Stimulated activated effector memory CD8-positive, alpha-beta T cell treated with anti-CD3 and anti-CD28 coated beads, Interleukin-12 subunit alpha, Interleukin-12 subunit beta, amount 100 ng/mL, for 72 hours (primary cell): ENCODE data around the gene SLC26A11.
"Not testable (repeated sequence)": the region's sequence is repeated elsewhere in the genome, so short reads cannot be mapped to it uniquely, and the experiment has no call there.

Source experiments
- ATAC-seq: fragments of 150-1000 bp; cut with Tn5 transposase; 2 replicates; pipeline ENCODE4 v1.10.0; 2021
- DNase-seq, 2 donors: peaks; one replicate each; pipeline ENCODE4 v3.0.0; 2021 to 2022; ENCODE audit warnings: low spot score in 2 of 2
- H3K27ac Mint-ChIP-seq: one replicate; pipeline ENCODE4 v1.8.0; 2022; ENCODE audit warnings: mild to moderate bottlenecking, mixed read lengths
- H3K36me3 Mint-ChIP-seq: one replicate; pipeline ENCODE4 v1.8.0; 2022; ENCODE audit warnings: mild to moderate bottlenecking, mixed read lengths
- H3K4me1 Mint-ChIP-seq: one replicate; pipeline ENCODE4 v1.8.0; 2022; ENCODE audit warnings: mixed read lengths
- H3K4me3 Mint-ChIP-seq: one replicate; pipeline ENCODE4 v1.8.0; 2022; ENCODE audit warnings: mild to moderate bottlenecking, mixed read lengths
- H3K9me3 Mint-ChIP-seq: one replicate; pipeline ENCODE4 v1.8.0; 2022; ENCODE audit warnings: mixed read lengths

SLC26A11 gene

DNA sequence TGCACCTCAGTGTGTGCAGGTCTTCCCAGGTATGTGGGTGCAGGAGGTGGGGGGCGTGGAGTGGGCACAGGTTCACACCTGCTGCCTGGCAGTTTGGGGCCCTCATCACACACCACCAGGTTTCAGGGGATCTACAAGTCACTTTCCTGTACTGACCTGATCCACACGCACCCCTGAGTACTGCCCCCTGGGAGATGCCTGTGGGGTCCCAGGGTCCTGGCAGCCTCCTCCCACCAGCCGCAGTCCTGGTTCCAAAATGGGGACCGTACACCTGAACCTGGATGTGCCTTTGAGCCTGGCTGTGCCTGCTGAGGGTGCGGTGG, 66.4 kb downstream of the SLC26A11 start:
- Mint-ChIP-seq H3K9me3 (no peaks in the 10 kb centered on the region), H3K4me1 (peaks cover 29% of the 10 kb centered on the region), H3K27ac (peak overlapping the region; percentile 67), H3K4me3 (no peak overlapping the region), H3K36me3 (no peaks in the 10 kb centered on the region)
- ATAC-seq (no peak), DNase-seq (no peak)

GRCh38 chr17:80287038-80287437, 66.8 kb downstream of the SLC26A11 start:
- no peak for DNase-seq
- H3K9me3 Mint-ChIP-seq = no peaks in the 10 kb centered on the region
- H3K4me3 Mint-ChIP-seq = no peak overlapping the region
- no peak for ATAC-seq
- peaks cover 25% of the 10 kb centered on the region for H3K4me1 Mint-ChIP-seq
- H3K36me3 Mint-ChIP-seq = no peaks in the 10 kb centered on the region
- H3K27ac Mint-ChIP-seq = peak overlapping the region; percentile 67

GRCh38 chr17:80287806-80288567, 67.8 kb downstream of the SLC26A11 start:
- peak overlapping the region; percentile 90 for H3K27ac Mint-ChIP-seq
- H3K4me1 Mint-ChIP-seq = peaks cover 31% of the 10 kb centered on the region
- H3K4me3 Mint-ChIP-seq = no peak overlapping the region
- ATAC-seq = no peak
- H3K36me3 Mint-ChIP-seq = no peaks in the 10 kb centered on the region
- DNase-seq = no peak
- no peaks in the 10 kb centered on the region for H3K9me3 Mint-ChIP-seq

GRCh38 chr17:80289616-80290015, 69.4 kb downstream of the SLC26A11 start:
- Mint-ChIP-seq H3K4me3 (no peak overlapping the region), H3K36me3 (no peaks in the 10 kb centered on the region), H3K9me3 (no peaks in the 10 kb centered on the region), H3K4me1 (peaks cover 40% of the 10 kb centered on the region), H3K27ac (peak overlapping the region; percentile 90)
- ATAC-seq (no peak), DNase-seq (no peak)

GRCh38 chr17:80290156-80290555, 69.9 kb downstream of the SLC26A11 start:
- Mint-ChIP-seq H3K4me1 (peaks cover 42% of the 10 kb centered on the region), H3K36me3 (no peaks in the 10 kb centered on the region), H3K9me3 (no peaks in the 10 kb centered on the region), H3K27ac (peak overlapping the region; percentile 90), H3K4me3 (no peak overlapping the region)
- no peak for ATAC-seq
- no peak for DNase-seq

GRCh38 chr17:80291260-80291659, 71.0 kb downstream of the SLC26A11 start:
- no peaks in the 10 kb centered on the region for H3K36me3 Mint-ChIP-seq
- peaks cover 47% of the 10 kb centered on the region for H3K4me1 Mint-ChIP-seq
- ATAC-seq (no peak), DNase-seq (no peak)
- no peak overlapping the region for H3K4me3 Mint-ChIP-seq
- H3K27ac Mint-ChIP-seq = no peak overlapping the region
- H3K9me3 Mint-ChIP-seq = no peaks in the 10 kb centered on the region

DNA sequence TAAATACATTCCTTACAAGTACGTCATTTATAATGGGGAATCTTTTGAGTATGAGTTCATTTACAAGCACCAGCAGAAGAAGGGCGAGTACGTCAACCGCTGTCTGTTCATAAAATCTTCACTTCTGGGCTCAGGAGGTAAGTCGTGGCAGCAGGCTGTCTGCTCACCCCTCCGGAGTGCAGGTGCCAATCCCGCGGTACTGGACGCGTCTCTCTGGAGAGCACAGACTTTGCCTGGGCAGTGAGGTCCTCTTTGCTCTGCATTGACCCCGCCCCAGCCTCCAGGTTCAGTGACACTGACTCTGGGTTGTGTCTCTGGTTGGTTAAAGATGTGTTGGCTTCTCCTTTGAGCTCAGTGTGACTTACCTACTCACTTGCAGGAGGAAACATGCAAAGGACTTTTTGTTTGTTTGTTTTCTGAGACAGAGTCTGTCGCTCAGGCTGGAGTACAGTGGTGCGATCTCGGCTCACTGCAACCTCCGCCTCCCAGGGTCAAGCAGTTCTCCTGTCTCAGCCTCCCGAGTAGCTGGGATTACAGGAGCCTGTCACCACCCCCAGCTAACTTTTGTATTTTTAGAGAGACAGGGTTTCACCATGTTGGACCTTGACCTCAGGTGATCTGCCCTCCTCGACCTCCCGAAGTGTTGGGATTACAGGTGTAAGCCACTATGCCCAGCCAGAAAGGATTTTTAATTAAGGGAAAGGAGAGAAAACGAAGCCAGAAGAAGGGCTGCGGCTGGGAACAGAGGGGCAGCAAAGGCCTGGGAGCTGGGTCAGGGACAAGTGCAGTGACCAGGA, 71.7 kb downstream of the SLC26A11 start:
- Mint-ChIP-seq H3K36me3 (no peaks in the 10 kb centered on the region), H3K27ac (no peak overlapping the region), H3K4me1 (peaks cover 50% of the 10 kb centered on the region)

DNA sequence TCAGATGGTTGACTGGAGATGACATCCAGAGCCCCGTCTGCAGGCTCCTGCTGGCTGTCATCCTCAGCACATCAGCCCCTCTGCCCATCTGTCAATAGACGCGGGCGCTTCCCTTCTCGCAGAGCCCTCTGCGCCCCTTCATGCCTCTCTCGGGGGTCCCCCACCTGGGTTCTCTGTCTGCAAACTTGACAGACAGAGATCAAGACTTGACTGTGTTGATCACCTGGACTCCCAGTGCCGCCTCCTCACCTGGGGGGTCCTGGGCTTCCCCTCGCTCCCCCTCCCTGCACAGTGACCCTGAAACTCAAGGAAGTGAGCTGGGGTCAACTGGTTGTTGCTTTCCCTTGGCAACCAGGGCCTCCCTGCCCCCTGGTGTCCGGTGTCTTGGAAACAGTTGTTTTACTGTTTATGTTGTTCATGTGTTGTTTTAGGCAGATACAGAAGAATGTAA, 72.3 kb downstream of the SLC26A11 start:
- Mint-ChIP-seq H3K36me3 (no peaks in the 10 kb centered on the region), H3K4me1 (peaks cover 46% of the 10 kb centered on the region), H3K4me3 (no peak overlapping the region), H3K27ac (peak overlapping the region; percentile 40), H3K9me3 (no peaks in the 10 kb centered on the region)
- ATAC-seq (no peak), DNase-seq (no peak)

More for the DNA sequence above, 71.7 kb downstream of the SLC26A11 start:
- ATAC-seq (no peak), DNase-seq (no peak)
- no peaks in the 10 kb centered on the region for H3K9me3 Mint-ChIP-seq
- H3K4me3 Mint-ChIP-seq = no peak overlapping the region

DNA sequence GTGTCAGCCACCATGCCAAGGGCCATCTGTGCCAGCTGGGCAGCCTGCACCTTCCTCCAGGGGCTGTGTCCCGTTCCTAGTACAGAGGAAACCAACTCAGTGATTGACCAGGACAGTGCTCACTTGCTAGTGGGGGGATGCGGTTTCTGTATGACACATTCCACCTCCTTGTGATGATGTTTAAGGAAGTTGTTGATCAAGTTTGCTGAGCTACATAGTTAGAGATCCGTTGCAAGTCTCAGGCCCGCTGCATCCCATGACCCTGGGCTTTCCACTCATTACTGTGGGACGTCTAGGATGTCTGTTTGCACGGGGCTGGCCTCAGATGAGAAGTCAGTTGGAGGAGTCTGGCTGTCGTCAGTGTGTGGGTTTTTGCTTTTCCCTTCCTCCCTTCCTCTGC, 74.0 kb downstream of the SLC26A11 start:
- H3K27ac Mint-ChIP-seq = peak overlapping the region; percentile 87
- ATAC-seq = peak; percentile 63
- peaks cover 50% of the 10 kb centered on the region for H3K4me1 Mint-ChIP-seq
- H3K4me3 Mint-ChIP-seq = no peak overlapping the region
- H3K36me3 Mint-ChIP-seq = no peaks in the 10 kb centered on the region
- no peaks in the 10 kb centered on the region for H3K9me3 Mint-ChIP-seq
- no peak for DNase-seq

DNA sequence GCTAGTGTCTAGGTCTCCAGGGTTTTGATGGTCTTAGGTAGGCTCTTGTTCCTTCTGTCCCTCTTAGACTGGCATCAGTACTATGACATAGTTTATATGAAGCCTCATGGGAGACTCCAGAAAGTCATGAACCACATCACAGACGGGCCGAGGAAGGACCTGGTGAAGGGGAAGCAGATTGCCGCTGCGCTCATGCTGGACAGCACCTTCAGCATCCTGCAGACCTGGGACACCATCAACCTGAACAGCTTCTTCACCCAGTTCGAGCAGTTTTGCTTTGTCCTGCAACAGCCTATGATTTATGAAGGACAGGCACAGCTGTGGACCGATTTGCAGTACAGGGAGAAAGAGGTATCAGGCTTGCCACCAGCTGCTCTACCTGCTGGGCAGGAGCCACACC, 74.4 kb downstream of the SLC26A11 start:
- peak overlapping the region; percentile 87 for H3K27ac Mint-ChIP-seq

GRCh38 chr17:80295146-80295545, 74.9 kb downstream of the SLC26A11 start:
- no peak overlapping the region for H3K4me3 Mint-ChIP-seq
- H3K4me1 Mint-ChIP-seq = peaks cover 51% of the 10 kb centered on the region
- H3K27ac Mint-ChIP-seq = peak overlapping the region; percentile 87
- ATAC-seq (no peak), DNase-seq (no peak)
- H3K36me3 Mint-ChIP-seq = no peaks in the 10 kb centered on the region
- no peaks in the 10 kb centered on the region for H3K9me3 Mint-ChIP-seq

More for the DNA sequence above, 74.4 kb downstream of the SLC26A11 start:
- H3K36me3 Mint-ChIP-seq = no peaks in the 10 kb centered on the region
- peaks cover 48% of the 10 kb centered on the region for H3K4me1 Mint-ChIP-seq
- DNase-seq (no peak), ATAC-seq (no peak)
- no peaks in the 10 kb centered on the region for H3K9me3 Mint-ChIP-seq
- H3K4me3 Mint-ChIP-seq = no peak overlapping the region

DNA sequence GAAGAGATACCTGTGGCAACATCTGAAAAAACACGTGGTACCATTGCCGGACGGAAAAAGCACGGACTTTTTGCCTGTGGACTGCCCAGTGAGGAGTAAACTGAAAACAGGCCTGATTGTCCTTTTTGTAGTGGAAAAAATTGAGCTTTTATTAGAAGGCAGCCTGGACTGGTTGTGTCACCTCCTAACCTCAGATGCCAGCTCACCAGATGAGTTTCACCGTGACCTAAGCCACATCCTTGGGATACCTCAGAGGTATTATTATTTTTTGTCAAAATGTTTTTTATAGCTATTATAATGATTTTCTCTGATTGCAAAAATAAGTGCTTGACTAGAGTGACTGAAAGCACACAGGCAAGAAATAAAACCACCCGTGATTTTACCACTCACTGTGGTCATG, 75.3 kb downstream of the SLC26A11 start:
- DNase-seq (no peak), ATAC-seq (peak; percentile 69)
- peak overlapping the region; percentile 87 for H3K27ac Mint-ChIP-seq
- no peaks in the 10 kb centered on the region for H3K9me3 Mint-ChIP-seq
- no peak overlapping the region for H3K4me3 Mint-ChIP-seq
- H3K4me1 Mint-ChIP-seq = peaks cover 55% of the 10 kb centered on the region
- no peaks in the 10 kb centered on the region for H3K36me3 Mint-ChIP-seq

DNA sequence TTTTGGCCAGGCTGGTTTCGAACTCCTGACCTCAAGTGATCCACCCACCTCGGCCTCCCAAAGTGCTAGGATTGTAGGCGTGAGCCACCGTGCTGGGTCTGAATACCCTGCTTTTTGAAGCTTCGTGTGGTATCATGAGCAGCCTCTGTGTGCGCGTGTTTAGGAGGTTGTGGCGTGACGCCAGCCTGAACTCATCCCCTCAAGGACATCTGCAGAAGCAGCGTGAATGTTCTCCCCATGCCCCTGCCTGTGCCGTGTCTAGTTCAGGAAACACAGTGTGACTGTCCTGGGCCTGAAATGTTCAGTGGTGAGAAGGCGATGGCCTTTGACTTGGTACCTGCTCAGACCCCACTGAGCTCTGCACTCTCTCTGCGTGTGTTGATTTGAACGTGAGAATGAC, 76.0 kb downstream of the SLC26A11 start:
- Mint-ChIP-seq H3K4me3 (no peak overlapping the region), H3K36me3 (no peaks in the 10 kb centered on the region), H3K27ac (peak overlapping the region; percentile 87), H3K4me1 (peaks cover 60% of the 10 kb centered on the region), H3K9me3 (no peaks in the 10 kb centered on the region)
- ATAC-seq (no peak), DNase-seq (no peak)

DNA sequence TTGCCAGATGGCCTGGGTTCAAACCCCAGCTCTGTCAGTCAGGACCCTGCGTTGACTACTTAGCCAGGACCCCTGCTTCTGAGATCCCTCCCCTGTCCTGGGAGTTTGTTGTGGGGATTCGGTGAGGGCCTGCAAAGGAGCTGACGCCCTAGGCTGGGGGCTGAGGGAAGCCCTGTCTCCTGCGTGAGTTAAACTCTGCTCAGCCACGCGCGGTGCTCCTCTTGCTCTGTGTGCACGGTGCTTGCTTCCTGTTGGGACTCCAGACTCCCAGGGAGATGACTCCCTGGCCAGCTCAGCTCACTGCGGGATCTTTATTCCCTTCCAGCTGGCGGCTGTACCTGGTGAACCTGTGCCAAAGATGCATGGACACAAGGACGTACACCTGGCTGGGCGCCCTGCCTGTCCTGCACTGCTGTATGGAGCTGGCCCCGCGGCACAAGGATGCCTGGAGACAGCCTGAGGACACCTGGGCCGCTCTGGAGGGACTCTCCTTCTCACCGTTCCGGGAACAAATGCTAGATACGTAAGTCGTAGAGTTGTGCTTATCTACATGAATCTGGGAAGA, 77.9 kb downstream of the SLC26A11 start:
- Mint-ChIP-seq H3K36me3 (no peaks in the 10 kb centered on the region), H3K9me3 (no peaks in the 10 kb centered on the region), H3K4me3 (no peak overlapping the region), H3K27ac (peak overlapping the region; percentile 56), H3K4me1 (peaks cover 64% of the 10 kb centered on the region)
- DNase-seq (no peak), ATAC-seq (no peak)

DNA sequence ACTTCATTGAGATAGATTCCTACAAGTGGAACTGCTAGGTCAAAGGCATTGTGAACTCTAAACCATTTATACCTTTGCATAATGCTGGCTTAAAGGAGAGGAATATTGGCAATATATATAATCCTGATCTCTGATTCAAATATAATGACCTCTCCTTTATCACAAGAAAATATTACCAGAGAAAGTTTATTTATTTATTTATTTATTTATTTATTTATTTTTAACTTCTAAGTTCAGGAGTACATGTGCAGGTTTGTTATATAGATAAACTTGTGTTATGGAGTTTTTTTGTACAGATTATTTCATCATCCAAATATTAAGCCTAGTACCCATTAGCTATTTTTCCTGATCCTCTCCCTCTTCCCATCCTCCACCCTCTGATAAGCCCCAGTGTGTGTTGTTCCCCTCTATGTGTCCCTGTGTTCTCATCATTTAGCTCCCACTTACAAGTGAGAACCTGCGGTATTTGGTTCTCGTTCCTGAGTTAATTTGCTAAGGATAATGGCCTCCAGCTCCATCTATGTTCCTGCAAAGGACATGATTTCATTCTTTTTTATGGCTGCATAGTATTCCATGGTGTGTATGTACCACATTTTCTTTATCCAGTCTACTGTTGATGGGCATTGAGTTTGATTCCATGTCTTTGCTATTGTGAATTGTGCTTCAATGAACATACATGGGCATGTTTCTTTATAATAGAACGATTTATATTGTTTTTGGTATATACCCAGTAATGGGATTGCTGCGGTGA, 79.3 kb downstream of the SLC26A11 start:
- not testable (repeated sequence) for DNase-seq, H3K9me3 Mint-ChIP-seq, H3K4me3 Mint-ChIP-seq, H3K36me3 Mint-ChIP-seq, ATAC-seq
- peak overlapping the region; percentile 57 for H3K27ac Mint-ChIP-seq
- H3K4me1 Mint-ChIP-seq = peaks cover 52% of the 10 kb centered on the region
